Measurements from ENCODE around the gene SLC39A5. TPM values are rescaled to one million over a fixed set of nuclear protein-coding genes. Genes with fewer than 3 reads are reported as not detected.
A peak's percentile ranks its signal among the peaks of the same experiment; 100 is the strongest.

Gene SLC39A5
- polyA plus RNA-seq, 1 donor from 2014 or later = 0.33 TPM

GRCh38 chr12:56221232-56221756, 8.6 kb upstream of the SLC39A5 start:
- H2AFZ ChIP-seq (ENCODE audit: low read depth, low read length) = peak overlapping the region; percentile 74
- H3K36me3 ChIP-seq (ENCODE audit: insufficient read depth, low read length) = no peaks in the 10 kb centered on the region
- H3K79me2 ChIP-seq (replicated peaks; ENCODE audit: insufficient read depth, low read length) = peaks cover 9% of the 10 kb centered on the region

More at GRCh38 chr12:56221232-56221756, 8.6 kb upstream of the SLC39A5 start:
- peak overlapping the region; percentile 76 for H3K4me2 ChIP-seq (ENCODE audit: low read length)
- peak overlapping the region; percentile 78 for H3K4me3 ChIP-seq (ENCODE audit: low read length)
- H3K9ac ChIP-seq (ENCODE audit: low read length) = peak overlapping the region; percentile 97
- TF ChIP-seq RAD21 (conservative IDR thresholded peaks at IDR 0.05) (no peak), SMC3 (conservative IDR thresholded peaks at IDR 0.05; ENCODE audit: poor library complexity) (no peak), MXI1 (conservative IDR thresholded peaks at IDR 0.05; ENCODE audit: poor library complexity, severe bottlenecking) (peak; percentile 69), CTCF (IDR thresholded peaks at IDR 0.05; ENCODE audit: poor library complexity, severe bottlenecking) (no peak), POLR2AphosphoS5 (IDR thresholded peaks at IDR 0.05) (peak; percentile 42), TAF1 (IDR thresholded peaks at IDR 0.05; ENCODE audit: low read depth) (peak; percentile 77), EP300 (conservative IDR thresholded peaks at IDR 0.05; ENCODE audit: poor library complexity, severe bottlenecking) (no peak), REST (IDR thresholded peaks at IDR 0.05; ENCODE audit: borderline replicate concordance) (peak; percentile 62), EZH2 (IDR thresholded peaks at IDR 0.05; ENCODE audit: borderline replicate concordance, insufficient read depth, low read length, poor library complexity, severe bottlenecking) (no peak)
- peaks cover 5% of the 10 kb centered on the region for H3F3A ChIP-seq (ENCODE audit: insufficient read depth, low read length, poor library complexity, severe bottlenecking)
- peak overlapping the region; percentile 99 for H3K27ac ChIP-seq (ENCODE audit: low read length)
- no peaks in the 10 kb centered on the region for H3K27me3 ChIP-seq (ENCODE audit: insufficient read depth, low read depth, low read length)
- H3K9me3 ChIP-seq (ENCODE audit: low read length) = no peaks in the 10 kb centered on the region
- no peaks in the 10 kb centered on the region for H4K20me1 ChIP-seq (ENCODE audit: insufficient read depth)
- no peaks in the 10 kb centered on the region for H3K9me2 ChIP-seq (ENCODE audit: insufficient read depth, low read length)
